T1000 (cell line): ENCODE measurements around the gene APBB2.

Source experiments
- DNase-seq: peaks from one replicate; lab custom pipeline; 2025; ENCODE audit warnings: mixed read lengths; lab: John Stamatoyannopoulos, UW

The APBB2 gene

GRCh38 chr4:41215969-41216293 is 1.6 kb upstream of the APBB2 start:
- no peak for DNase-seq

- no peak for DNase-seq
These were observed 813 bp upstream of the APBB2 start for GRCh38 chr4:41215155-41215554.

DNA sequence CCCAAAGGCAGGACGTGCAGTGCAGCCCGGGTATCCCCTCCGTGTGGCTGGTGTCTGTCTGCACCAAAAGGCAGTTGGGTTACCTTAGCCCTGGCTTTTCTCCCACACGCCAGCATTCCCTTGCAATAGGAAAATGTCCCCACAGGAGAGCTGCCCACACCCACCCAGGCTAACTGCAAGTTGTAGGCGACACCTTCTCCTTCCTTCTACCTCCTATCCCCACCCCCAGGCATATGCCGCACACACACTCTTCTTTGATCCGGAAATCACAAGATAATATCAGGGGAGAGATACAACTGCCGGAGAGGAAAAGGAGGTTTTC is 444 bp upstream of the APBB2 start:
- no peak for DNase-seq

- DNase-seq: no peak
These were observed 662 bp downstream of the APBB2 start for GRCh38 chr4:41213625-41214135.

DNA sequence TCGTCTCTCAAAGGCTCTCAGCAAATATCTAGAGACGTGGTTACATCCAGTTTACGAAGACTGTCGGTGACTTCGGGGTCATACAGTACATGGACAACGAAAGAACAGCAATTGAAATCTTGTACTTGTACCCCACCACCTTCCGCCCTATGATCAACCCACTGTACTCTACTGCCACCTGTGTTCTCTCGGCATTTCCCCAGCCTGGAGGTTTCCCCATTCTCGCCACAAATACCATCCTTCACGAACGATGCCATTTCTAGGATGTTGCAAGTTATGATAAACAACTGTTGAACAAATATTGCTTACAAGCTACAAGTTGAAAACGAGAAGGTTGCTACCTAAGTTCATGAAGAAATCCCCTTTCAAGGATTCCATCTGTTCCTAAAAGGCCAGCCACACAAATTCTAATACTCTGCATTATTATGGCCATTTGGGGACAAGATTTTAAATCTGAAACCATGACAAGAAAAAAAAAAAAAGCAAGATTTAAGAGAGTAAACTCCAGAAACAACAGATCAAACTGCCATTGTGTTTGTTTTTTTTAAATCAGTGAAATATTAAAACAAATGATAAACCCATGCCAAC is 1.6 kb downstream of the APBB2 start:
- DNase-seq: peak; percentile 38

DNA sequence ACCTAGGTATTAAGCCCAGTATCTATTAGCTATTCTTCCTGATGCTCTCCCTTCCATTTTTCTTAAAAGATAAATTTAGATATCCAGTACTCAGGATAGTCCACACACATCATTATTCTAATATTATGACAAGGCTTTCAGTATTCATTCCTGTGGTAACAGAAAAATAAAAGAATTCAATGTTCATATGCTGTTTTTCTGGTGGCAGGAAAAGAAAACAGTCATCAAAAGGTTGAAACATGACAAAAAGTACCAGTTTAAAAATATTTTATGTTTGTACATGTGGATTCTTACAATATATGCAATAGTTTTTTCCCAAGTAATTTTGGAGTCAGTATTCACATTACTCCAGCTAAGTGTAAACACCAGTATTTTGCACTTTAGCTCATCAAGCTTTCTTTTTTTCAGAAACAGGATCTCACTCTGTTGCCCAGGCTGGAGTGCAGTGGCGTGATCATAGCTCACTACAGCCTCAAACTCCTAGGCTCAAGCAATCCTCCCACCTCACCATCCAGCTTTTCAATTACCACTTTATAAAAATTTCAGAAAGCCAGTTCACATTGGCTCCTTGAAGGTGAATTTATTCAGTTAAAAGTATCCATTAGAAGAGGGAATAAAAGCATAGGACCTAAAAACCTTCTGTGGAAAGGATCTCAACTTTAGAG is 2.3 kb downstream of the APBB2 start:
- no peak for DNase-seq

DNA sequence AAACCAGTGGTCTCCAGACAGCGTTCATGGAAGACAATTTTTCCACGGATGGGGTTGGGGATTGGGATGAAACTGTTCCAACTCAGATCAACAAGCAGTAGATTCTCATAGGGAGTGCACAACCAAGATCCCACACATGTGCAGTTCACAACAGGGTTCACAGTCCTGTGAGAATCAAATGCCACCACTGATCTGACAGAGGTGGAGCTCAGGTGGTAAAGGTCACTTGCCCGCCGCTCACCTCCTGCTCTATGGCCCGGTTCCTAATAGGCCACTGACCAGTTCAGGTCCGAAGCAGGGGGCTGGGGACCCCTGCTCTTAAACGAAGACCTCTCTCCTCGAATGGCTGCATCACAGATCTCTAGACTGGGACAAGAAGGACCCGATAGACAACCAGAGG is 4.4 kb downstream of the APBB2 start:
- DNase-seq: no peak

- no peak for DNase-seq
These were observed 5.2 kb downstream of the APBB2 start for GRCh38 chr4:41209187-41209586.

DNA sequence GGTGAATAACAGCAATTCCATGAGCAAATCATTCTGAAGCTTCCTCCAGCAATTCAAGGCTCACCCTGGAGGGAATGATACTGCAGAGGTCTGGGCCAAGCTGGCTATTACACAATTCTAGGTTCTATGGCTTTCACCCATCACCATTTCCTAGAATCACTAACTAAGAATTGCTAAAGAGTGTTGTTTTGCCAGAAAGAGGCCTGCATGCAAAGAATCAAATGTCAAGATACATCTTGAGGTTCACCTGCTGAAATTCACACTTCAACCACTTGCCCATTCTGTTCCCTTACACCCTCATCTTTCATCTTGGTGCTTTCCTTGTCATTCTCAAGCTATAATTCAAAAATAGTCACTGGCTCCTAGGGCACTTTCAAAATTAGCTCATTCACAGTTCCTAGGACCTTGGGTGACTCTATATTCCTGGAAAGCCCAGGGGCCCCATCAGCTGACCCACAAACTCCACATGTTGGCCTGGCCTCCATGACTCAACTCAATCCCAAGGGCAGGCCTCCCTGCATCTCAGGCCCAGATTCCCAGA is 7.0 kb downstream of the APBB2 start:
- DNase-seq: no peak

DNA sequence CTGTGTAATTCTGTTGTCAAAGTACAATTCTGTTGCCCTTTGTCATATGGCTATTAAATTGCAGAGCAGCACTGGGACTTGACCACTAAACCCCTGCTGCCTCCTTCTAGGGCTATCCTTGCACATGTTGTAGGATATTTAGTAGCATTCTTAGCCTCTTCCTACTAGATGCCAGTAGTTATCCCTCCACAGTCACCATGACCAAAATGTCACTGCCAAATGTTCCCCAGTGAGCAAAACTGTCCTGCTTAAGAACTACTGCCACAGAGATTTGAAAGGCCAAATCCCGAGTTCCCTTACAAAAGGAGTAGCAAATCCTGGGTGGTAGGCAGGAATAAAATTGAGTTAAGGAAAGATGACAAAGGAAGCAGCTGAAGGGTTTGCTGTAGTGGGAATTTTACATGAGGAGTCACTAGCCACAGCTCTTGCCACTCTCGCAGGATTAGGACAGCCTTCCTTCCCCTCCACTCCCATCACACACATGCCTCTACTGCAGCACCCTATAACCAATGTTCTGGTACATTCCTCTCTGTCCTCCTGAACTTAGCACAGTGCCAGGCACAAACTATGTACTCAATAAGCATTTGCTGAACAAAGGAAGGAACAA is 8.4 kb downstream of the APBB2 start:
- no peak for DNase-seq

GRCh38 chr4:41205130-41205529 is 9.2 kb downstream of the APBB2 start:
- no peak for DNase-seq

GRCh38 chr4:41204400-41204978 is 9.9 kb downstream of the APBB2 start:
- peak; percentile 40 for DNase-seq

DNA sequence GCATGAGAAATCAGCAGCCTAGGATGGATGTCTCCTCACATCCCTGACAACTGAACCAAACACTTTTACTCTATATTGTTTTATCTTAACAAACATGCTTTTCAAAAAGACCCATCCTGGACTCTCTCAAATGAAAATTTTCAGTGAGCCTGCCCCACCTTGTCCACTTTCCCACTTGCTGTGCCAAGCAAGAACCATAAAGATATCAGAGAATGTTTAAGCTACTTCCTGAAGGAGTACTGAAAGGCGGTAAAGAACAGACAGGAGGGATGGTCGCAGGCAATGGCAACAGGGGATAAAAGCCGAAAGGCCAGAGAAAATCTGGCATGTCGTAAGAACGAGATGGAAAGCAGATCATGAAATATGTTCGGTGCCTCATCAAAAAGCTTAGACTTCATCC is 10.5 kb downstream of the APBB2 start:
- DNase-seq: no peak

GRCh38 chr4:41202820-41203568 is 11.3 kb downstream of the APBB2 start:
- DNase-seq: no peak

GRCh38 chr4:41202356-41202755 is 12.0 kb downstream of the APBB2 start:
- DNase-seq: no peak

DNA sequence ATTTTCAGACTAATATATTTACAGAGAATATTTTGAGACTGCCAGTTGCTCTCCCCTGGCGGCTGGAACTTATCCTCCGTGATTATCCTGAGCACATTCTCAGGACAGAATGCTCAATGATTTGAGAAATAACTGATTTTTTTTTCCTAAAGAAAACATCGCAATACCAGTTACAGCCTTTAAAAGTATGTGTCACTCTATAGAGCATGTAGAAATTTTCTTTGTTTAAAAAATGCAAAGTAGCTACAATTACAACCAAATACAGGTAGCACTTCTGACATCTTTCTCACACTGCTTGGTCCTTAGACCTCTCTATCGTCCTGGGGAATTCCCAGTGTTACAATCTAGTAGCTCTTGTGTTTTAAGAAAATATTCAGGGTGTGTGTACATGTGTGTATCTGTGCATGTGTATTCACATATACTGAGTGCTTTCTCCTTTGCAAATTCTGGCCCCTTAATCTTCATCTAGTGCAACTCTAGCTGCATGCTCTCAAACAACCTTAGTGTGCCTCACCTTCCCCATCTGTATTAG is 13.8 kb downstream of the APBB2 start:
- DNase-seq: no peak

DNA sequence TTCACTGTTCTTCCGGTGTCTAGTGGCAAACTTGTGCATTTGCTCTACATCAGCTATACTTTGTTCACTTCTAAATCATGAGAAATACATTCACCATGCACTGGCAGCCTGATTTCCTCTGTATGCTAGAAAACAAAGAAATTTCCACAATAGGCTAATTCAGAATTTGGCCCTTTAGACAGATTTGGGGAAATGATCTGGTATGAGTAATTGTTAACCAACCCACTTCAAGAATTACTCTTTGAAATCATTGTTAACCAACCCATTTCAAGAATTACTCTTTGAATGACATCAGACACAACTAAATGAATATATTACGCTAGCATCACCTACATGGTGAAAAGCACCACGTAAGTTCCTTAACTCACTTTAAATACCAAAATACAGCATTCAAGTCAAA is 14.6 kb downstream of the APBB2 start:
- no peak for DNase-seq

DNA sequence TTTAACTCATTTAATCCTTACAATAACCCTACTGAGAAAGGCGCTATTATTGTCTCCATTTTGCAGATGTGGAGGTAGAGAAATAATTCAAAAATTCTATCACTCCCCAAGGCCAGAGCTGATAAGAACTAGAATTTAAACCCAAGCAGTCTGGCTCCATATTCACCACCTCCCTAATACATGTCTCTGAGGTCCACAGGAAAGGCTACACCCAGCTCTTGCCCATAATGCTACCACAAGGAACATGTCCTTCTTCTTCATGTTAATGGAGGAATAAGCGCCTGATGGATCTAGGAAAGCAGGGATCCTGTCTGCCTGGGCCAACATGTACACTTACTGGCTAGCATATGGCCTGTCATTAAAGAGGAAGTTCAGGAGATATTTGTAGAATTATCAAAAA is 16.3 kb downstream of the APBB2 start:
- no peak for DNase-seq

DNA sequence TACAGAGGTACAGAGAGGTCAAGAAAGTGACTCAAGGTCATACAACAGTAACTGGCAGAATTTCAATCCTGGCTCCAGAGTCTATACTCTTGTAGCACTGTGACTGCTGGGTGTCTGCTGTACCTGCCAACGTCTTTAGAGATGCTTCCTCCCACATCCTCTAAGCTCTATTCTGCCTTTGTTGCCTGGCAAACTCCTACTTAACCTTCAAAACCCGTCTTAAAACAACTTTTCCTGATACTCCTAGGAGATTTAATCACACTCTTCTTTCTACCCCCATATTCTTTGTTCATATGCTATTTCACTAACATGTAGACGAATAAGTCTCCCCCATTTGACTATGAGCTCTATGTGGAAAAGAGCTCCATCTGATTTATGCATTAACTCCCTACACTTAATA is 16.8 kb downstream of the APBB2 start:
- DNase-seq: no peak

GRCh38 chr4:41196633-41197332 is 17.6 kb downstream of the APBB2 start:
- no peak for DNase-seq

GRCh38 chr4:41192136-41192535 is 22.2 kb downstream of the APBB2 start:
- no peak for DNase-seq

DNA sequence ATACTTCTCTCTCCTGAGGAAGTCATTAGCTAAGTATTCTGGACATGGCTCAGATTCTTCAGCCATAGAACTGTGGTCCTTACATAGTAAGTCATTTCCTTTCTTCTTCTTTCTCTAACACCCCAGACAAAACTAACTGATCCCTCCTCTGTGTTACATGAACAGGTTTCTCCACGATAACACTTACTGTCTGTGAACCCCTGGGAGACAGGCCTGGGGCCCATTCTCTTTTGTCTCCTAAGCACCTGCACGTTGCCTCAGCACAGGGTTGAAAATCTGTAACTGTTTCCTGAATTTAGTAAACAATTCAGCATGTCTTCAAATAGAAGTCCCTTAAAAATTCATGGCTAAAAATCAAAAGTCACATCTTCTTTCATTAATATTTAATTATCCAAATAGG is 24.7 kb downstream of the APBB2 start:
- DNase-seq: no peak
